ENCODE data around the gene LRRK2. TPM values are rescaled to one million over a fixed set of nuclear protein-coding genes. Genes with fewer than 3 reads are reported as not detected.

The LRRK2 gene
- total RNA-seq, 1 donor from 2014 or later: 2.1 TPM

DNA sequence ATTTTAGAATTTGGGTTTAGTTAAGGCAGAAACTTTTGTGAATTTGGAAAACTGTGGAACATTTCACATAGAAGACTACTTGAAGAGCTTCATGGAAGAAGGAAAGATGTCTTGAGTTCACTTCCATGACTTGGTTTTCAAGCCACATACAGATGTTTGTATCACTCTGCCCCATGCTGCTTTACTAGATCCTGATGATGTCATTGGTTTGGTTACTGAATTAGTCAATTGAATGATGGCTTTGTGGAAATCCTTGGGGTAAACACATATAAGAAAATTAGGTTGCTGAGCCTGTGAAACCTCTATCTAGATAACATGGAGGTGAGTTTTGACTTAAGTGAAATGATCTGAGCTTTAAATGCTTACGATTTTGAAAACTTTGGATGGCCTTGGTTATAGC, 90.6 kb downstream of the LRRK2 start:
- Mint-ChIP-seq H3K4me1 (peaks cover 24% of the 10 kb centered on the region), H3K9me3 (no peaks in the 10 kb centered on the region), H3K27me3 (ENCODE audit: low read depth) (no peaks in the 10 kb centered on the region), H3K4me3 (no peak overlapping the region), H3K36me3 (ENCODE audit: low read depth) (no peaks in the 10 kb centered on the region), H3K27ac (ENCODE audit: unreplicated experiment) (no peak overlapping the region)
- TF ChIP-seq, protein P1, sequence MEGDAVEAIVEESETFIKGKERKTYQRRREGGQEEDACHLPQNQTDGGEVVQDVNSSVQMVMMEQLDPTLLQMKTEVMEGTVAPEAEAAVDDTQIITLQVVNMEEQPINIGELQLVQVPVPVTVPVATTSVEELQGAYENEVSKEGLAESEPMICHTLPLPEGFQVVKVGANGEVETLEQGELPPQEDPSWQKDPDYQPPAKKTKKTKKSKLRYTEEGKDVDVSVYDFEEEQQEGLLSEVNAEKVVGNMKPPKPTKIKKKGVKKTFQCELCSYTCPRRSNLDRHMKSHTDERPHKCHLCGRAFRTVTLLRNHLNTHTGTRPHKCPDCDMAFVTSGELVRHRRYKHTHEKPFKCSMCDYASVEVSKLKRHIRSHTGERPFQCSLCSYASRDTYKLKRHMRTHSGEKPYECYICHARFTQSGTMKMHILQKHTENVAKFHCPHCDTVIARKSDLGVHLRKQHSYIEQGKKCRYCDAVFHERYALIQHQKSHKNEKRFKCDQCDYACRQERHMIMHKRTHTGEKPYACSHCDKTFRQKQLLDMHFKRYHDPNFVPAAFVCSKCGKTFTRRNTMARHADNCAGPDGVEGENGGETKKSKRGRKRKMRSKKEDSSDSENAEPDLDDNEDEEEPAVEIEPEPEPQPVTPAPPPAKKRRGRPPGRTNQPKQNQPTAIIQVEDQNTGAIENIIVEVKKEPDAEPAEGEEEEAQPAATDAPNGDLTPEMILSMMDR (conservative IDR thresholded peaks at IDR 0.05): no peak
- no peak for DNase-seq (ENCODE audit: low read depth, low spot score)

DNA sequence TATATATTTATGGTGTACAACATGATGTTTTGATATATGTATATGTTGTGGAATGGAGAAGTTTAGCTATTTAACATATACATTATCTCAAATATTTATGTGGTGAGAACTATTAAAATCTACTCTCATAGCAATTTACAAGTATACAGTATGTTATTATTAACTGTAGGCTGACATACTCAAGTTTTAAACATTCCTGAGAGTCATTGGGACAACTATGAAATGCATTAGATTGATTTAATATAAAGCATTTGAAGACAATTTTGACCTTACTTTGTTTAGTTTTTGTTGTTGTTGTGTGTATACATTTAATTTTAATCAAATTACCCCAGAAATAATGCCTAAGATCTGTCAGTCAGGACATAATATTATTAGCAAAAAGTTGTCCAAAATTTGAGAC, 99.5 kb downstream of the LRRK2 start:
- Mint-ChIP-seq H3K36me3 (ENCODE audit: low read depth) (peaks cover 13% of the 10 kb centered on the region), H3K27me3 (ENCODE audit: low read depth) (no peaks in the 10 kb centered on the region), H3K9me3 (peaks cover 6% of the 10 kb centered on the region), H3K27ac (ENCODE audit: unreplicated experiment) (no peak overlapping the region), H3K4me3 (no peak overlapping the region), H3K4me1 (no peaks in the 10 kb centered on the region)
- no peak for DNase-seq (ENCODE audit: low read depth, low spot score)
- TF ChIP-seq, protein P1 (conservative IDR thresholded peaks at IDR 0.05): no peak

DNA sequence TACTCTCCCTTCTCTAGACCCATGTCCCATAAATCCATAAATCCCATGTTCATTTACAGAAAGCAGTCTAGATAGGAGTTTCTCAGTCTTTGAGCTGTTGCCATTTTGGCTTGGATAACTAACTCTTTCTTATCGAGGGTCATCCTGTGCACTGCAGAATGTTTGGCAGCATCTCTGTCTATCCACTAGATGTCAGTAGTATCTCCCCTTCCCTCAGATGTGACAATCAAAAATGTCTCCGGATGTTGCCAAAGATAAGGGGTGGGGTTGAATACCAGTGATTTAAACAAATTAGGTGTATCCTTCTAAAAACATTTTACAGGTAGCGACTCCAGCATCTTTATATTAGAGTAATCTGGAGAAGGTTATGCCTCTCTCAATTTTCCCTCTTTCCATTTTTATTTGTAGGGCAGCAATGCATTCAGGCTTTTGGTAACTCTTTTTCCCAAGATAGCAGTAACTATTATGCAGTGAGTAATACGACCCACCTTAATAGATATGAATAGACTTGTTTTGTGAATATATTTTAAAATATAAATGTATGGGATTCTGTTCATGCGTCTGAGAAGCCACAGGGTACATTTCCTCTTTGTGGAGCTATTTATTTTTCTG, 100.7 kb downstream of the LRRK2 start:
- DNase-seq (ENCODE audit: low read depth, low spot score): no peak
- no peak overlapping the region for H3K4me3 Mint-ChIP-seq
- no peaks in the 10 kb centered on the region for H3K4me1 Mint-ChIP-seq
- peaks cover 6% of the 10 kb centered on the region for H3K9me3 Mint-ChIP-seq
- peaks cover 13% of the 10 kb centered on the region for H3K36me3 Mint-ChIP-seq (ENCODE audit: low read depth)
- H3K27me3 Mint-ChIP-seq (ENCODE audit: low read depth): no peaks in the 10 kb centered on the region
- TF ChIP-seq, protein P1 (conservative IDR thresholded peaks at IDR 0.05): peak; percentile 67
- H3K27ac Mint-ChIP-seq (ENCODE audit: unreplicated experiment): no peak overlapping the region

DNA sequence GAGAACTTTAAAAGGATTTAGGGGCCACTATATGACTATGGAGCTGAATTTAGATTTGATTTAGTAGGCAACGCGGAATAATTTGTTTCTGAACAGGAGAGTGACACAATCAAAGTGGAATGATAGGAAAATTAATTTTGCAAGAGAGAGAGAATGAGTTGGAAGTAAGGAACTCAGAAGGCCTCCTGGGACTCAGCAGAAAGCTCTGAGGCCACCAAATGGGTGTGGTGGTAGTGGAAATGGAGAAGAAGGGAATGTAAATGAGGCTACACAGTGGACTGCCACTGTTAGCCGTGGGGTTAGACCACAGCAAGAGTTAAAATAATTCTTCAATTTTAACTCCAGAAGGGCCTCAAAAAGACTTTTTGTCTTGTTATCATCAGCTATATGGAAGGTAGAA, 102.7 kb downstream of the LRRK2 start:
- Mint-ChIP-seq H3K27me3 (ENCODE audit: low read depth) (no peaks in the 10 kb centered on the region), H3K27ac (ENCODE audit: unreplicated experiment) (no peak overlapping the region), H3K4me3 (no peak overlapping the region), H3K4me1 (no peaks in the 10 kb centered on the region), H3K36me3 (ENCODE audit: low read depth) (peaks cover 23% of the 10 kb centered on the region), H3K9me3 (peaks cover 10% of the 10 kb centered on the region)
- TF ChIP-seq, protein P1 (conservative IDR thresholded peaks at IDR 0.05): no peak
- no peak for DNase-seq (ENCODE audit: low read depth, low spot score)

DNA sequence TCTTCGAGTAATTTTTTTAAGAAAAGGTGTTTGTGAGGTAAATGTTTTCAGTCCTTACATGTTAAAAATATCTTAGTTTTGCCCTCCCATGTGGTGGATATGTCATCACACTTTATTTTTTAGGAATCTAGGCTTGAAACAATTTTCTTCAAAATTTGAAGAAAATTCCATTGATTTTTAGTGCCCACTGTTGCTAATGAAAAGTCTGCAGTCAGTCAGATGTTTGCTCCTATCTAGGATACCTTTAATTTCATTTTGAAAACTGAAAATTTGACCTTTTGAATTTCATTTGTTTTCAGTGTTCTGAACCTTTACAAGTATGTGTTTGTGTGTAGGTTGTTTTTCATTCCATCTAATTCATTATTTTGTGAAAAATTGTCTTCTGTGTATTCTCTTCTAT, 105.4 kb downstream of the LRRK2 start:
- Mint-ChIP-seq H3K27ac (ENCODE audit: unreplicated experiment) (no peak overlapping the region), H3K4me1 (no peaks in the 10 kb centered on the region), H3K4me3 (no peak overlapping the region), H3K9me3 (peaks cover 13% of the 10 kb centered on the region), H3K36me3 (ENCODE audit: low read depth) (peaks cover 27% of the 10 kb centered on the region), H3K27me3 (ENCODE audit: low read depth) (no peaks in the 10 kb centered on the region)
- TF ChIP-seq, protein P1 (conservative IDR thresholded peaks at IDR 0.05): no peak
- no peak for DNase-seq (ENCODE audit: low read depth, low spot score)

All from neural crest cell (in vitro differentiated cells).